ENCODE measurements around the gene CFD.

- TF ChIP-seq EZH2 (IDR thresholded peaks at IDR 0.05; ENCODE audit: low read depth) (no peak), CTCF (conservative IDR thresholded peaks at IDR 0.05) (no peak)
Observed at GRCh38 chr19:902446-903226, 43.2 kb downstream of the CFD start.
